ENCODE results near the gene XPA.

Gene XPA

GRCh38 chr9:97722331-97722730, 25.2 kb upstream of the XPA start:
- Histone ChIP-seq H3K9me3 (ENCODE audit: control insufficient read depth in 2 of 2, low read length in 2 of 2) (peaks cover 0 to 4% of the 10 kb centered on the region in 2 donors), H3K27me3 (ENCODE audit: control insufficient read depth in 1 of 2, insufficient read depth in 2 of 2, low read length in 2 of 2) (no peaks in the 10 kb centered on the region), H3K4me1 (ENCODE audit: control insufficient read depth, insufficient read depth, low read length) (no peaks in the 10 kb centered on the region), H3K27ac (ENCODE audit: low read length) (no peak overlapping the region), H3K4me3 (ENCODE audit: low read length in 2 of 2) (no peak overlapping the region), H3K36me3 (ENCODE audit: control insufficient read depth in 2 of 2, insufficient read depth in 2 of 2, low read length in 2 of 2) (no peaks in the 10 kb centered on the region), H3K9ac (ENCODE audit: low read length in 2 of 2) (no peak overlapping the region)

- Histone ChIP-seq H3K9ac (ENCODE audit: low read length in 2 of 2) (no peak overlapping the region), H3K36me3 (ENCODE audit: control insufficient read depth in 2 of 2, insufficient read depth in 2 of 2, low read length in 2 of 2) (no peaks in the 10 kb centered on the region), H3K27me3 (ENCODE audit: control insufficient read depth in 1 of 2, insufficient read depth in 2 of 2, low read length in 2 of 2) (no peaks in the 10 kb centered on the region), H3K9me3 (ENCODE audit: control insufficient read depth in 2 of 2, low read length in 2 of 2) (peaks cover 0 to 4% of the 10 kb centered on the region in 2 donors), H3K4me3 (ENCODE audit: low read length in 2 of 2) (no peak overlapping the region), H3K27ac (ENCODE audit: low read length) (no peak overlapping the region), H3K4me1 (ENCODE audit: control insufficient read depth, insufficient read depth, low read length) (no peaks in the 10 kb centered on the region)
Observed at GRCh38 chr9:97721396-97721795, 24.3 kb upstream of the XPA start.

GRCh38 chr9:97717866-97718265, 20.7 kb upstream of the XPA start:
- Histone ChIP-seq H3K9ac (ENCODE audit: low read length in 2 of 2) (no peak overlapping the region), H3K4me3 (ENCODE audit: low read length in 2 of 2) (no peak overlapping the region), H3K9me3 (ENCODE audit: control insufficient read depth in 2 of 2, low read length in 2 of 2) (peaks cover 0 to 4% of the 10 kb centered on the region in 2 donors), H3K36me3 (ENCODE audit: control insufficient read depth in 2 of 2, insufficient read depth in 2 of 2, low read length in 2 of 2) (no peaks in the 10 kb centered on the region), H3K27ac (ENCODE audit: low read length) (no peak overlapping the region), H3K27me3 (ENCODE audit: control insufficient read depth in 1 of 2, insufficient read depth in 2 of 2, low read length in 2 of 2) (no peaks in the 10 kb centered on the region), H3K4me1 (ENCODE audit: control insufficient read depth, insufficient read depth, low read length) (no peaks in the 10 kb centered on the region)

GRCh38 chr9:97714435-97714834, 17.3 kb upstream of the XPA start:
- H3K27me3 ChIP-seq (ENCODE audit: control insufficient read depth in 1 of 2, insufficient read depth in 2 of 2, low read length in 2 of 2), result peaks cover 8% of the 10 kb centered on the region in 2 donors

GRCh38 chr9:97711223-97711626, 14.1 kb upstream of the XPA start:
- no peak overlapping the region for H3K9ac ChIP-seq (ENCODE audit: low read length in 2 of 2)
- H3K4me3 ChIP-seq (ENCODE audit: low read length in 2 of 2), result no peak overlapping the region
- H3K9me3 ChIP-seq (ENCODE audit: control insufficient read depth in 2 of 2, low read length in 2 of 2), result no peaks in the 10 kb centered on the region
- no peak overlapping the region for H3K27ac ChIP-seq (ENCODE audit: low read length)
- peaks cover 8 to 12% of the 10 kb centered on the region in 2 donors for H3K27me3 ChIP-seq (ENCODE audit: control insufficient read depth in 1 of 2, insufficient read depth in 2 of 2, low read length in 2 of 2)
- H3K4me1 ChIP-seq (ENCODE audit: control insufficient read depth, insufficient read depth, low read length), result peaks cover 7% of the 10 kb centered on the region
- H3K36me3 ChIP-seq (ENCODE audit: control insufficient read depth in 2 of 2, insufficient read depth in 2 of 2, low read length in 2 of 2), result no peaks in the 10 kb centered on the region

More at GRCh38 chr9:97714435-97714834, 17.3 kb upstream of the XPA start:
- Histone ChIP-seq H3K9ac (ENCODE audit: low read length in 2 of 2) (no peak overlapping the region), H3K4me1 (ENCODE audit: control insufficient read depth, insufficient read depth, low read length) (peaks cover 7% of the 10 kb centered on the region), H3K9me3 (ENCODE audit: control insufficient read depth in 2 of 2, low read length in 2 of 2) (no peaks in the 10 kb centered on the region), H3K4me3 (ENCODE audit: low read length in 2 of 2) (no peak overlapping the region), H3K36me3 (ENCODE audit: control insufficient read depth in 2 of 2, insufficient read depth in 2 of 2, low read length in 2 of 2) (no peaks in the 10 kb centered on the region), H3K27ac (ENCODE audit: low read length) (no peak overlapping the region)

- Histone ChIP-seq H3K9ac (ENCODE audit: low read length in 2 of 2) (peak overlapping the region in 1 of 2 donors; percentile 5), H3K27me3 (ENCODE audit: control insufficient read depth in 1 of 2, insufficient read depth in 2 of 2, low read length in 2 of 2) (peaks cover 8 to 12% of the 10 kb centered on the region in 2 donors), H3K4me1 (ENCODE audit: control insufficient read depth, insufficient read depth, low read length) (peaks cover 7% of the 10 kb centered on the region), H3K9me3 (ENCODE audit: control insufficient read depth in 2 of 2, low read length in 2 of 2) (no peaks in the 10 kb centered on the region), H3K4me3 (ENCODE audit: low read length in 2 of 2) (no peak overlapping the region), H3K36me3 (ENCODE audit: control insufficient read depth in 2 of 2, insufficient read depth in 2 of 2, low read length in 2 of 2) (no peaks in the 10 kb centered on the region), H3K27ac (ENCODE audit: low read length) (no peak overlapping the region)
Observed at GRCh38 chr9:97710356-97711222, 13.4 kb upstream of the XPA start.

GRCh38 chr9:97706246-97706645, 9.1 kb upstream of the XPA start:
- H3K27ac ChIP-seq (ENCODE audit: low read length), result no peak overlapping the region
- H3K9ac ChIP-seq (ENCODE audit: low read length in 2 of 2), result no peak overlapping the region
- peaks cover 7 to 9% of the 10 kb centered on the region in 2 donors for H3K27me3 ChIP-seq (ENCODE audit: control insufficient read depth in 1 of 2, insufficient read depth in 2 of 2, low read length in 2 of 2)
- peaks cover 9% of the 10 kb centered on the region for H3K4me1 ChIP-seq (ENCODE audit: control insufficient read depth, insufficient read depth, low read length)
- H3K9me3 ChIP-seq (ENCODE audit: control insufficient read depth in 2 of 2, low read length in 2 of 2), result no peaks in the 10 kb centered on the region
- no peak overlapping the region for H3K4me3 ChIP-seq (ENCODE audit: low read length in 2 of 2)
- no peaks in the 10 kb centered on the region for H3K36me3 ChIP-seq (ENCODE audit: control insufficient read depth in 2 of 2, insufficient read depth in 2 of 2, low read length in 2 of 2)

- Histone ChIP-seq H3K4me3 (ENCODE audit: low read length in 2 of 2) (no peak overlapping the region), H3K4me1 (ENCODE audit: control insufficient read depth, insufficient read depth, low read length) (peaks cover 4% of the 10 kb centered on the region), H3K36me3 (ENCODE audit: control insufficient read depth in 2 of 2, insufficient read depth in 2 of 2, low read length in 2 of 2) (no peaks in the 10 kb centered on the region), H3K9ac (ENCODE audit: low read length in 2 of 2) (no peak overlapping the region), H3K27ac (ENCODE audit: low read length) (no peak overlapping the region), H3K27me3 (ENCODE audit: control insufficient read depth in 1 of 2, insufficient read depth in 2 of 2, low read length in 2 of 2) (peaks cover 2 to 4% of the 10 kb centered on the region in 2 donors), H3K9me3 (ENCODE audit: control insufficient read depth in 2 of 2, low read length in 2 of 2) (no peaks in the 10 kb centered on the region)
Observed at GRCh38 chr9:97705354-97705950, 8.3 kb upstream of the XPA start.

- no peaks in the 10 kb centered on the region for H3K9me3 ChIP-seq (ENCODE audit: control insufficient read depth in 2 of 2, low read length in 2 of 2)
- H3K36me3 ChIP-seq (ENCODE audit: control insufficient read depth in 2 of 2, insufficient read depth in 2 of 2, low read length in 2 of 2), result no peaks in the 10 kb centered on the region
- no peak overlapping the region for H3K27ac ChIP-seq (ENCODE audit: low read length)
- H3K27me3 ChIP-seq (ENCODE audit: control insufficient read depth in 1 of 2, insufficient read depth in 2 of 2, low read length in 2 of 2), result peaks cover 0 to 4% of the 10 kb centered on the region in 2 donors
- no peak overlapping the region for H3K9ac ChIP-seq (ENCODE audit: low read length in 2 of 2)
- peaks cover 4% of the 10 kb centered on the region for H3K4me1 ChIP-seq (ENCODE audit: control insufficient read depth, insufficient read depth, low read length)
- H3K4me3 ChIP-seq (ENCODE audit: low read length in 2 of 2), result no peak overlapping the region
Observed at GRCh38 chr9:97704851-97705250, 7.7 kb upstream of the XPA start.

GRCh38 chr9:97704345-97704677, 7.2 kb upstream of the XPA start:
- Histone ChIP-seq H3K4me1 (ENCODE audit: control insufficient read depth, insufficient read depth, low read length) (peaks cover 4% of the 10 kb centered on the region), H3K36me3 (ENCODE audit: control insufficient read depth in 2 of 2, insufficient read depth in 2 of 2, low read length in 2 of 2) (no peaks in the 10 kb centered on the region), H3K27me3 (ENCODE audit: control insufficient read depth in 1 of 2, insufficient read depth in 2 of 2, low read length in 2 of 2) (peaks cover 0 to 4% of the 10 kb centered on the region in 2 donors), H3K27ac (ENCODE audit: low read length) (peak overlapping the region; percentile 66), H3K9me3 (ENCODE audit: control insufficient read depth in 2 of 2, low read length in 2 of 2) (no peaks in the 10 kb centered on the region), H3K9ac (ENCODE audit: low read length in 2 of 2) (peak overlapping the region in 1 of 2 donors; percentile 55), H3K4me3 (ENCODE audit: low read length in 2 of 2) (no peak overlapping the region)
